ENCODE data around the gene MAGEA11. TPM values are rescaled to one million over a fixed set of nuclear protein-coding genes. Genes with fewer than 3 reads are reported as not detected.

The MAGEA11 gene
- total and polyA plus RNA-seq, 8 donors: not detected

- no peaks in the 10 kb centered on the region for H3K36me3 ChIP-seq
- no peak overlapping the region for H3K27ac ChIP-seq
- H3K27me3 ChIP-seq: no peaks in the 10 kb centered on the region
- TF ChIP-seq, protein P1, sequence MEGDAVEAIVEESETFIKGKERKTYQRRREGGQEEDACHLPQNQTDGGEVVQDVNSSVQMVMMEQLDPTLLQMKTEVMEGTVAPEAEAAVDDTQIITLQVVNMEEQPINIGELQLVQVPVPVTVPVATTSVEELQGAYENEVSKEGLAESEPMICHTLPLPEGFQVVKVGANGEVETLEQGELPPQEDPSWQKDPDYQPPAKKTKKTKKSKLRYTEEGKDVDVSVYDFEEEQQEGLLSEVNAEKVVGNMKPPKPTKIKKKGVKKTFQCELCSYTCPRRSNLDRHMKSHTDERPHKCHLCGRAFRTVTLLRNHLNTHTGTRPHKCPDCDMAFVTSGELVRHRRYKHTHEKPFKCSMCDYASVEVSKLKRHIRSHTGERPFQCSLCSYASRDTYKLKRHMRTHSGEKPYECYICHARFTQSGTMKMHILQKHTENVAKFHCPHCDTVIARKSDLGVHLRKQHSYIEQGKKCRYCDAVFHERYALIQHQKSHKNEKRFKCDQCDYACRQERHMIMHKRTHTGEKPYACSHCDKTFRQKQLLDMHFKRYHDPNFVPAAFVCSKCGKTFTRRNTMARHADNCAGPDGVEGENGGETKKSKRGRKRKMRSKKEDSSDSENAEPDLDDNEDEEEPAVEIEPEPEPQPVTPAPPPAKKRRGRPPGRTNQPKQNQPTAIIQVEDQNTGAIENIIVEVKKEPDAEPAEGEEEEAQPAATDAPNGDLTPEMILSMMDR (IDR thresholded peaks at IDR 0.05): no peak
- no peak for ATAC-seq
- H3K4me3 ChIP-seq: no peak overlapping the region
- DNase-seq: no peak
- H3K4me1 ChIP-seq: no peaks in the 10 kb centered on the region
- H3K9me3 ChIP-seq: no peaks in the 10 kb centered on the region
- intact Hi-C loops (cut with DNase I): no loop called here
Measured at GRCh38 chrX:149762696-149763614, 51.1 kb downstream of the MAGEA11 start.

Other genes starting within 250 kb of the MAGEA11 start
- gene IDS, start 206.8 kb upstream of the MAGEA11 start, total RNA-seq: 100 to 1,000 TPM; 113 to 120 TPM
- gene IDS, start 206.8 kb upstream of the MAGEA11 start, polyA plus RNA-seq (ENCODE audit: insufficient read length in 6 of 6): 10 to 100 TPM; 30.1 to 39.9 (median 34.4) TPM
- 10 to 100 TPM; 16.0 to 18.7 TPM for gene EOLA1, start 171.0 kb upstream of the MAGEA11 start, total RNA-seq
- gene EOLA1, start 171.0 kb upstream of the MAGEA11 start, polyA plus RNA-seq (ENCODE audit: insufficient read length in 6 of 6): 10 to 100 TPM; 17.6 to 25.0 (median 19.0) TPM
- not detected for gene HSFX3, start 162.1 kb upstream of the MAGEA11 start, total RNA-seq
- not detected for gene HSFX3, start 162.1 kb upstream of the MAGEA11 start, polyA plus RNA-seq (ENCODE audit: insufficient read length in 6 of 6)
- not detected for gene MAGEA9B, start 124.6 kb upstream of the MAGEA11 start, total RNA-seq
- not detected for gene MAGEA9B, start 124.6 kb upstream of the MAGEA11 start, polyA plus RNA-seq (ENCODE audit: insufficient read length in 6 of 6)
- under 1 TPM; 0.39 to 0.52 TPM for gene HSFX2, start 116.7 kb upstream of the MAGEA11 start, total RNA-seq
- gene HSFX2, start 116.7 kb upstream of the MAGEA11 start, polyA plus RNA-seq (ENCODE audit: insufficient read length in 6 of 6): 1 to 10 TPM in 1 of 6 donors, under 1 TPM in 5; 0.17 to 1.2 (median 0.50) TPM
- gene TMEM185A, start 80.3 kb upstream of the MAGEA11 start, total RNA-seq: 10 to 100 TPM; 20.0 to 20.7 TPM
- gene TMEM185A, start 80.3 kb upstream of the MAGEA11 start, polyA plus RNA-seq (ENCODE audit: insufficient read length in 6 of 6): 10 to 100 TPM; 38.4 to 41.6 (median 40.9) TPM
- gene HSFX1, start 62.0 kb downstream of the MAGEA11 start, total RNA-seq: 1 to 10 TPM; 1.2 TPM
- gene HSFX1, start 62.0 kb downstream of the MAGEA11 start, polyA plus RNA-seq (ENCODE audit: insufficient read length in 6 of 6): 1 to 10 TPM; 1.4 to 2.7 (median 2.4) TPM
- not detected for gene MAGEA9, start 69.9 kb downstream of the MAGEA11 start, total RNA-seq
- not detected for gene MAGEA9, start 69.9 kb downstream of the MAGEA11 start, polyA plus RNA-seq (ENCODE audit: insufficient read length in 6 of 6)
- gene MAGEA8, start 169.1 kb downstream of the MAGEA11 start, total RNA-seq: not detected
- under 1 TPM; 0.15 to 0.45 (median 0.31) TPM for gene MAGEA8, start 169.1 kb downstream of the MAGEA11 start, polyA plus RNA-seq (ENCODE audit: insufficient read length in 6 of 6)
- gene HSFX4, start 217.5 kb downstream of the MAGEA11 start, total RNA-seq: not detected
- under 1 TPM; 0.21 to 0.32 (median 0.29) TPM for gene HSFX4, start 217.5 kb downstream of the MAGEA11 start, polyA plus RNA-seq (ENCODE audit: insufficient read length in 6 of 6)
- gene EOLA2, start 226.4 kb downstream of the MAGEA11 start, total RNA-seq: 10 to 100 TPM; 22.6 to 33.5 TPM
- 10 to 100 TPM; 23.8 to 31.6 (median 29.4) TPM for gene EOLA2, start 226.4 kb downstream of the MAGEA11 start, polyA plus RNA-seq (ENCODE audit: insufficient read length in 6 of 6)